Liver (tissue), 9 donors: Measurements from ENCODE around the gene HEXIM2. TPM values are rescaled to one million over a fixed set of nuclear protein-coding genes. Genes with fewer than 3 reads are reported as not detected.

Source experiments
- DNase-seq: peaks from one replicate; pipeline ENCODE4 v3.0.0-alpha.2; 2017; ENCODE audit warnings: low spot score
- H3K27ac ChIP-seq, 2 donors: one replicate each; pipeline ENCODE4 v1.7.0; 2013; ENCODE audit warnings: inconsistent platforms in 2 of 2, low read length in 2 of 2, control low read depth in 1 of 2, low read depth in 1 of 2, mild to moderate bottlenecking in 1 of 2
- H3K27me3 ChIP-seq, 4 donors: one replicate each; pipeline versions ENCODE4 v1.6.1 to v1.7.0; 2013; ENCODE audit warnings: low read length in 3 of 4, inconsistent platforms in 1 of 4, mild to moderate bottlenecking in 1 of 4, moderate library complexity in 1 of 4; ENCODE audit not compliant: control insufficient read depth in 4 of 4, insufficient read depth in 4 of 4
- H3K36me3 ChIP-seq, 4 donors: one replicate each; pipeline versions ENCODE4 v1.6.1 to v1.7.0; 2013; ENCODE audit warnings: low read length in 3 of 4, mild to moderate bottlenecking in 3 of 4, low read depth in 1 of 4, moderate library complexity in 1 of 4; ENCODE audit not compliant: control insufficient read depth in 4 of 4, insufficient read depth in 3 of 4
- H3K4me1 ChIP-seq, 4 donors: one replicate each; pipeline versions ENCODE4 v1.6.1 to v1.7.0; 2013; ENCODE audit warnings: low read length in 3 of 4, mild to moderate bottlenecking in 3 of 4, moderate library complexity in 1 of 4; ENCODE audit not compliant: control insufficient read depth in 4 of 4, insufficient read depth in 4 of 4
- H3K4me3 ChIP-seq, 3 donors: one replicate each; pipeline versions ENCODE4 v1.6.1 to v1.7.0; 2013; ENCODE audit warnings: low read length in 3 of 3, control low read depth in 1 of 3, low read depth in 1 of 3, mild to moderate bottlenecking in 1 of 3
- H3K9ac ChIP-seq, 2 donors: one replicate each; pipeline ENCODE4 v1.7.0; 2013; ENCODE audit warnings: low read length in 2 of 2, mild to moderate bottlenecking in 2 of 2, moderate library complexity in 2 of 2, control low read depth in 1 of 2, low read depth in 1 of 2
- H3K9me3 ChIP-seq, 4 donors: one replicate each; pipeline versions ENCODE4 v1.6.1 to v1.7.0; 2013; ENCODE audit warnings: low read length in 3 of 4; ENCODE audit not compliant: control insufficient read depth in 4 of 4
- EGR1 ChIP-seq, 2 donors: IDR thresholded peaks; 2 replicates each; pipeline ENCODE4 v1.6.1; 2016 to 2018; ENCODE audit warnings: antibody characterized with exemption in 2 of 2, low read depth in 2 of 2
- FOXA2 ChIP-seq: IDR thresholded peaks from 2 replicates; pipeline ENCODE4 v1.6.1; 2016; ENCODE audit warnings: antibody characterized with exemption
- GABPA ChIP-seq, 2 donors: IDR thresholded peaks in 1 of 2; conservative IDR thresholded peaks in 1 of 2; 2 replicates each; pipeline ENCODE4 v1.6.1; 2016; ENCODE audit warnings: antibody characterized with exemption in 2 of 2, mild to moderate bottlenecking in 1 of 2, moderate library complexity in 1 of 2
- HNF4A ChIP-seq, 2 donors: conservative IDR thresholded peaks; 2 replicates each; pipeline ENCODE4 v1.6.1; 2016; ENCODE audit warnings: antibody characterized with exemption in 2 of 2, mild to moderate bottlenecking in 2 of 2
- HNF4G ChIP-seq: IDR thresholded peaks from 2 replicates; pipeline ENCODE4 v1.6.1; 2016; ENCODE audit warnings: antibody characterized with exemption
- JUND ChIP-seq, 2 donors: IDR thresholded peaks; 2 replicates each; pipeline ENCODE4 v1.6.1; 2016; ENCODE audit warnings: antibody characterized with exemption in 2 of 2
- MAX ChIP-seq: IDR thresholded peaks from 2 replicates; pipeline ENCODE4 v1.6.1; 2016; ENCODE audit warnings: antibody characterized with exemption
- RAD21 ChIP-seq, 2 donors: IDR thresholded peaks; 2 replicates each; pipeline ENCODE4 v1.6.1; 2016; ENCODE audit warnings: antibody characterized with exemption in 2 of 2, mild to moderate bottlenecking in 2 of 2
- RXRA ChIP-seq, 2 donors: IDR thresholded peaks; 2 replicates each; pipeline ENCODE4 v1.6.1; 2017 to 2018; ENCODE audit warnings: antibody characterized with exemption in 2 of 2, mild to moderate bottlenecking in 1 of 2
- SP1 ChIP-seq: IDR thresholded peaks from 2 replicates; pipeline ENCODE4 v1.6.1; 2018; ENCODE audit warnings: antibody characterized with exemption, mild to moderate bottlenecking
- TAF1 ChIP-seq: conservative IDR thresholded peaks from 2 replicates; pipeline ENCODE4 v1.6.1; 2016; ENCODE audit warnings: antibody characterized with exemption, mild to moderate bottlenecking
- YY1 ChIP-seq: IDR thresholded peaks from 2 replicates; pipeline ENCODE4 v1.6.1; 2016; ENCODE audit warnings: antibody characterized with exemption, mild to moderate bottlenecking
- ZBTB33 ChIP-seq: IDR thresholded peaks from 2 replicates; pipeline ENCODE4 v1.6.1; 2016; ENCODE audit warnings: antibody characterized with exemption
- WGBS: extraction: QIAGEN DNeasy Blood & Tissue Kit; methylation state at CpG from one replicate; pipeline ENCODE4 v1.1.7; 2013; 5-methylcytosine and 5-hydroxymethylcytosine counted together
- polyA plus RNA-seq, 2 donors: library from polyadenylated mRNA; stranded (reverse) in 1 of 2; unstranded in 1 of 2; fragments of 200-250 nt in 1 of 2; fragments of >200 nt in 1 of 2; fragmentation: Nextera tagmentation in 1 of 2; extraction: Ambion mirVana in 1 of 2; gene quantifications; one replicate each; pipeline versions ENCODE4 v1.2.1 to v1.2.3, GENCODE V29; 2013 to 2015
- total RNA-seq, 2 donors: library from RNA; depleted of rRNA; stranded (reverse); fragments of >200 nt; gene quantifications; one replicate each; pipeline ENCODE4 v1.2.3, GENCODE V29; 2014
- TF ChIP-seq, protein P1 (sequence below): IDR thresholded peaks from 2 replicates; pipeline ENCODE4 v1.6.1; 2016; ENCODE audit warnings: antibody characterized with exemption, mild to moderate bottlenecking
- TF ChIP-seq, protein P2 (sequence below): IDR thresholded peaks from 2 replicates; pipeline ENCODE4 v1.6.1; 2016; ENCODE audit warnings: antibody characterized with exemption
- TF ChIP-seq, protein P3 (sequence below): fragments of 150-350 bp; IDR thresholded peaks from 2 replicates; pipeline ENCODE4 v1.5.1; 2017; ENCODE audit warnings: improper control_type of control experiment, low read depth, low read length; ENCODE audit not compliant: missing input control
- donor health status: healthy.
- donor health status: healthy.
- donor health status: healthy.
- donor health status: healthy.
- donor health status: healthy.

HEXIM2 gene
- total and polyA plus RNA-seq, 4 donors, result 3.5 to 10.7 (median 5.5) TPM

DNA sequence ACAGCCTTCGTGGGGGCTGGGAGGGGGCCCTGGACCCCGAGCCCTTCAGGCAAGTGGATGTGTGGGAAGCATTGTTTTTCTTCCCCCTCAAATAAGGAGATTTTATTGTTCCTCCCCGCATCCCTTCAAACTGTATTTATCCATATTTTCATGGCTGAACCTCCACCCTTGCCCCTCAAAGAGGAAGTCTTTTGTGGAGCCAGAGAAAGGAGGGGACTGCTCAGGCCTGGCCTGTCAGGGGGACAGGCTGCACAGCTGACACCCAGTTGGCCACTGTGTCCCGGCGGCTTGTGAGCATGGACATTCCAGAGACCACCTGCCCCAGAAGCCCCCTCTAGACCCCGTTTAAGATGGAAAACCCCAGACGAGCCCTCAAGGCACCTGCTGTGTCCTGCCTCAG, 15.9 kb downstream of the HEXIM2 start (continued):
- TF ChIP-seq, protein P1, sequence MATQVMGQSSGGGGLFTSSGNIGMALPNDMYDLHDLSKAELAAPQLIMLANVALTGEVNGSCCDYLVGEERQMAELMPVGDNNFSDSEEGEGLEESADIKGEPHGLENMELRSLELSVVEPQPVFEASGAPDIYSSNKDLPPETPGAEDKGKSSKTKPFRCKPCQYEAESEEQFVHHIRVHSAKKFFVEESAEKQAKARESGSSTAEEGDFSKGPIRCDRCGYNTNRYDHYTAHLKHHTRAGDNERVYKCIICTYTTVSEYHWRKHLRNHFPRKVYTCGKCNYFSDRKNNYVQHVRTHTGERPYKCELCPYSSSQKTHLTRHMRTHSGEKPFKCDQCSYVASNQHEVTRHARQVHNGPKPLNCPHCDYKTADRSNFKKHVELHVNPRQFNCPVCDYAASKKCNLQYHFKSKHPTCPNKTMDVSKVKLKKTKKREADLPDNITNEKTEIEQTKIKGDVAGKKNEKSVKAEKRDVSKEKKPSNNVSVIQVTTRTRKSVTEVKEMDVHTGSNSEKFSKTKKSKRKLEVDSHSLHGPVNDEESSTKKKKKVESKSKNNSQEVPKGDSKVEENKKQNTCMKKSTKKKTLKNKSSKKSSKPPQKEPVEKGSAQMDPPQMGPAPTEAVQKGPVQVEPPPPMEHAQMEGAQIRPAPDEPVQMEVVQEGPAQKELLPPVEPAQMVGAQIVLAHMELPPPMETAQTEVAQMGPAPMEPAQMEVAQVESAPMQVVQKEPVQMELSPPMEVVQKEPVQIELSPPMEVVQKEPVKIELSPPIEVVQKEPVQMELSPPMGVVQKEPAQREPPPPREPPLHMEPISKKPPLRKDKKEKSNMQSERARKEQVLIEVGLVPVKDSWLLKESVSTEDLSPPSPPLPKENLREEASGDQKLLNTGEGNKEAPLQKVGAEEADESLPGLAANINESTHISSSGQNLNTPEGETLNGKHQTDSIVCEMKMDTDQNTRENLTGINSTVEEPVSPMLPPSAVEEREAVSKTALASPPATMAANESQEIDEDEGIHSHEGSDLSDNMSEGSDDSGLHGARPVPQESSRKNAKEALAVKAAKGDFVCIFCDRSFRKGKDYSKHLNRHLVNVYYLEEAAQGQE, result no peak
- no peak for TF ChIP-seq SP1
- TF ChIP-seq GABPA (IDR thresholded peaks at IDR 0.05 in 1 of 2, conservative IDR thresholded peaks at IDR 0.05 in 1 of 2), result no peak
- TF ChIP-seq JUND (IDR thresholded peaks at IDR 0.05), result no peak

DNA sequence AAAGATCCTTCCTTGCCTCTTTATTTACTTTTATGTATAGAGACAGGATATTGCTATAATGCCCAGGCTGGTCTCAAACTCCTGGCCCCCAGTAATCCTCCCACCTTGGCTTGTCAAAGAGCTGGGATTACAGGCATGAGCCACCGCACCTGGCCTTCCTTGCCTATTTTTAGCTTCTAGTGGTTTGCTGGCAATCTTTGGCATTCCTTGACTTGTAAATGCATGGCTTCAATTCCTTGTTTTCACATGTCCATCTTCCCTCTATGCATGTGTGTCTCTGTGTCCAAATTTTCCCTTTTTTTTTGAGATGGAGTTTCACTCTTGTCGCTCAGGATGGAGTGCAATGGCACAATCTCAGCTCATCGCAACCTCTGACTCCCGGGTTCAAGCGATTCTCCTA, 22.5 kb downstream of the HEXIM2 start:
- DNase-seq, result no peak
- no peaks in the 10 kb centered on the region for H3K27me3 ChIP-seq
- H3K9me3 ChIP-seq, result no peaks in the 10 kb centered on the region
- no peak overlapping the region for H3K27ac ChIP-seq
- no peaks in the 10 kb centered on the region for H3K4me1 ChIP-seq
- no peak overlapping the region for H3K9ac ChIP-seq
- WGBS, result 96% methylated on average over 5 of the region's 5 CpGs
- H3K36me3 ChIP-seq, result no peaks in the 10 kb centered on the region
- TF ChIP-seq MAX, result no peak
- TF ChIP-seq RAD21 (IDR thresholded peaks at IDR 0.05), result no peak
- no peak for TF ChIP-seq EGR1 (IDR thresholded peaks at IDR 0.05; ENCODE audit: low read depth in 2 of 2)
- no peak for TF ChIP-seq ZBTB33
- no peak for TF ChIP-seq RXRA (IDR thresholded peaks at IDR 0.05)
- TF ChIP-seq YY1, result no peak
- no peak for TF ChIP-seq HNF4A (conservative IDR thresholded peaks at IDR 0.05)
- TF ChIP-seq HNF4G, result no peak
- TF ChIP-seq, protein P2, sequence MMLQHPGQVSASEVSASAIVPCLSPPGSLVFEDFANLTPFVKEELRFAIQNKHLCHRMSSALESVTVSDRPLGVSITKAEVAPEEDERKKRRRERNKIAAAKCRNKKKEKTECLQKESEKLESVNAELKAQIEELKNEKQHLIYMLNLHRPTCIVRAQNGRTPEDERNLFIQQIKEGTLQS, result no peak
- TF ChIP-seq TAF1, result no peak
- no peak for TF ChIP-seq FOXA2
- TF ChIP-seq, protein P3, sequence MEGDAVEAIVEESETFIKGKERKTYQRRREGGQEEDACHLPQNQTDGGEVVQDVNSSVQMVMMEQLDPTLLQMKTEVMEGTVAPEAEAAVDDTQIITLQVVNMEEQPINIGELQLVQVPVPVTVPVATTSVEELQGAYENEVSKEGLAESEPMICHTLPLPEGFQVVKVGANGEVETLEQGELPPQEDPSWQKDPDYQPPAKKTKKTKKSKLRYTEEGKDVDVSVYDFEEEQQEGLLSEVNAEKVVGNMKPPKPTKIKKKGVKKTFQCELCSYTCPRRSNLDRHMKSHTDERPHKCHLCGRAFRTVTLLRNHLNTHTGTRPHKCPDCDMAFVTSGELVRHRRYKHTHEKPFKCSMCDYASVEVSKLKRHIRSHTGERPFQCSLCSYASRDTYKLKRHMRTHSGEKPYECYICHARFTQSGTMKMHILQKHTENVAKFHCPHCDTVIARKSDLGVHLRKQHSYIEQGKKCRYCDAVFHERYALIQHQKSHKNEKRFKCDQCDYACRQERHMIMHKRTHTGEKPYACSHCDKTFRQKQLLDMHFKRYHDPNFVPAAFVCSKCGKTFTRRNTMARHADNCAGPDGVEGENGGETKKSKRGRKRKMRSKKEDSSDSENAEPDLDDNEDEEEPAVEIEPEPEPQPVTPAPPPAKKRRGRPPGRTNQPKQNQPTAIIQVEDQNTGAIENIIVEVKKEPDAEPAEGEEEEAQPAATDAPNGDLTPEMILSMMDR, result no peak
- TF ChIP-seq, protein P1, result no peak
- H3K4me3 ChIP-seq, result no peak overlapping the region
